GM10266 (cell line): ENCODE data around the gene REX1BD.
A peak's percentile ranks its signal among the peaks of the same experiment; 100 is the strongest.

ENCODE experiments used
- DNase-seq: peaks from one replicate; pipeline ENCODE4 v3.0.0; 2012; ENCODE audit errors: extremely low spot score
- TF ChIP-seq, protein P1 (sequence below): IDR thresholded peaks from 2 replicates; pipeline ENCODE4 v1.5.1; 2012; ENCODE audit warnings: mild to moderate bottlenecking, low read depth; ENCODE audit not compliant: control insufficient read depth, insufficient read depth; ENCODE audit errors: missing control alignments

Gene REX1BD

DNA sequence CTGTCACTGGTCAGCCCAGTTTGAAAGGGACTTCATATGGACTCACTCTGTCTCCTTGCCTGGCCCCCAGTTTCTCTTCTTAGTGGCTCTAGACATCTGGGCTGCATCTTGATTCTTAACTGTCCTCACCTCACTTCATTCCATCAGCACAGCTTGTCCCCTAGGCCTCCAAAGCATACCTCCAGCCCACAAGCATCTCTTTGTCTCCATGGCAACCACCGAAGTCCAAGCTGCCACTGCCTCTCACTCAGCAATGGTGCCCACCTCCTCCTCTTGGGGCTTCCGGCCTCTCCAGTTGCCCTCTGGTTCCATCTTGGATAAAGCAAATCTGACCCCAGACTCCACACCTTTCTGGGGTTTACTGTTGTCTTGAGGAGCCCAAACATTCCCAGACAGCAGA, 38.3 kb downstream of the REX1BD start:
- TF ChIP-seq, protein P1, sequence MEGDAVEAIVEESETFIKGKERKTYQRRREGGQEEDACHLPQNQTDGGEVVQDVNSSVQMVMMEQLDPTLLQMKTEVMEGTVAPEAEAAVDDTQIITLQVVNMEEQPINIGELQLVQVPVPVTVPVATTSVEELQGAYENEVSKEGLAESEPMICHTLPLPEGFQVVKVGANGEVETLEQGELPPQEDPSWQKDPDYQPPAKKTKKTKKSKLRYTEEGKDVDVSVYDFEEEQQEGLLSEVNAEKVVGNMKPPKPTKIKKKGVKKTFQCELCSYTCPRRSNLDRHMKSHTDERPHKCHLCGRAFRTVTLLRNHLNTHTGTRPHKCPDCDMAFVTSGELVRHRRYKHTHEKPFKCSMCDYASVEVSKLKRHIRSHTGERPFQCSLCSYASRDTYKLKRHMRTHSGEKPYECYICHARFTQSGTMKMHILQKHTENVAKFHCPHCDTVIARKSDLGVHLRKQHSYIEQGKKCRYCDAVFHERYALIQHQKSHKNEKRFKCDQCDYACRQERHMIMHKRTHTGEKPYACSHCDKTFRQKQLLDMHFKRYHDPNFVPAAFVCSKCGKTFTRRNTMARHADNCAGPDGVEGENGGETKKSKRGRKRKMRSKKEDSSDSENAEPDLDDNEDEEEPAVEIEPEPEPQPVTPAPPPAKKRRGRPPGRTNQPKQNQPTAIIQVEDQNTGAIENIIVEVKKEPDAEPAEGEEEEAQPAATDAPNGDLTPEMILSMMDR, result no peak
- DNase-seq, result no peak

DNA sequence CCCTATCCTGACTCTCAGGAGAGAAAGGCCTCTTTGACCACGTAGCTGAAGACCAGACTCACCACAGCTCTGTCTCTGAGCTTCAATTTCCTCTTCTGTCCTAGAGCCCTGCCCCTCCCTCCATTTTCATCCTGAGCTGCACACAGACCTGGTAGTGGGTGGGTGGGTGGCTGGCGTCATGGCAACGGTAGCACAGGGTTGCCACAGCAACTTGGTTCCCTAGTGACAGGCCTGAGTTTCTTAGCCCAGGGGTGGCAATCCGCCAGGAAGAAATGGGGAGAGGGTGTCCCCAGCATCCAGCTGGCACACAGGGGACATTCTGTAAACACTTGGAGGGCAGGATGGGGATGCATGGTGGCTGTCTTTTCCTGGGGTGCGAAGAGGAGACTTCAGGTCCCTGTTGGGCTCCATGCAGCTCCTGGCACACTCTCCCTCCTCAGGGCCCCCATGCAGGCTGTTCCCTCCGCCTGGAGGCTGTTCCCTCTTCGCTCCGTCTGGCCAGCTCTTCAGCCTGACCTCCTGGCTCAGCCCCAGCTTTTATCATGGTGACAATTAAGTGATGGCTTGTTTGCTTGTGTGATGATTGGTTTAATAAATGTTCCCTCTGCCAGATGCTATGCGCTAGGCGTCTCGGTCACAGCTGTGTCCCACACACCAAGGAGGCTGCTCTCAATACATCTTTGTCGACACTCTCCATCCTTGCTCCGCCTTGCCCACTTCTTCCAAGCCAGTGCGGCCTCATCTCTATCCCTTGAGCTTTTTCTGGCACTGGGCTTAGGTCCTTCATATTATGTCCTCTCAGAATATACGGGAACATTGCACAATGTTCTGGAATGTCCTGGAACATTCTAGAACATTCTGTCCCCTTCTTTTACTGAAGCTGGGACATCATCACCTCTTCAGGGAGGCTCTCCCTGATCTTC, 40.8 kb downstream of the REX1BD start:
- no peak for DNase-seq
- TF ChIP-seq, protein P1, result no peak

DNA sequence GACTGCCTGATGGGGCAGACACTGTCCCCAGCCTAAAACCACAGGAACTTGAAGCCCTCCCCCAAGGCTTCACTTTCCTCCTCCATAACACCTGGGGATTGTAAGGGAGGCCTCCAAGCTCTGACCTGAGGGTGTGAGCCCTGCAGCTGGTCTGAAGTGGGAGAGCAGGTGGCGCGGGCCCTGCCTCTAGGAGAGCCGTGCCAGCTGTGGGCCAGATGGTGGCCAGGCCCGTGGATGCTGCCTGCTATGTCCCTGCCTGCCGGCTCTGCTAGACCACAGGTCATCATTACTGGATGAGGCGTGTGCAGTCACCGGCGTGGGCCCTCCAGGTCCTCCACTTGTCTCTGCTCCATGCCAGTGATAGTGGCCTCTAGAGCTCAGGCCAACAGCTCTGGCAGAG, 44.7 kb downstream of the REX1BD start:
- DNase-seq, result no peak
- TF ChIP-seq, protein P1, result no peak

DNA sequence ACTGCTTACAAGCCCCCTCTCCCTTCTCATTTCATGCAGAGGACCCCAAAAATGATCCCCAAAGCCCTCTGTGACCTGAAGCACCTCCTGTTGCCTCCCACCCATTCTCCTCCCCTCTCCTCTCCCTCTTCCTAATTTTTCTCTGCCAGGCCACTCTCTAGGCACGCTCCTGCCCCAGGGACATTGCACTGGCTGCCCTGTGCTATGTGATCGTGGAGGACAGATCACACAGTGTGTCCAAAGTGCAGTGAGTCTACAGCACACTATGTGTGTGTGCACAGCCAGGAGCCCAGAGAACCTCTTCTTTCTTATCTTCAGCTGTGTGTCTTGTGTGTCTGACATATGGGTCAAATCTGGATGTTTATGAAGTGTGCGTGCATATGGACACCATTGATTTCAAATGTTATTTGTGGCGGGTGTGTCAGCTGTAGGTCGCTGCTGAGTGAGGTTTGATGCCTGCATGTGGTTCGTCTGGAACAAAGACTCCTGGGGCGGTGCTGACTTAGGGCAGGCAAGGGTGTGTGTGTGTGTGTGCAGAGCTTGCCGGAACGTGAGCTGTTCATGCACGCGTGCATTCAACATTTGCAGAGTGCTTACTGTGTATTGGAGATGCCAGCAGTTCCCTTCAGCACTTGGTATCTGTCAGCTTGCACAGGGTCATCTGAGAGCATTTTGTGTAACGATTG, 46.2 kb downstream of the REX1BD start:
- no peak for DNase-seq

DNA sequence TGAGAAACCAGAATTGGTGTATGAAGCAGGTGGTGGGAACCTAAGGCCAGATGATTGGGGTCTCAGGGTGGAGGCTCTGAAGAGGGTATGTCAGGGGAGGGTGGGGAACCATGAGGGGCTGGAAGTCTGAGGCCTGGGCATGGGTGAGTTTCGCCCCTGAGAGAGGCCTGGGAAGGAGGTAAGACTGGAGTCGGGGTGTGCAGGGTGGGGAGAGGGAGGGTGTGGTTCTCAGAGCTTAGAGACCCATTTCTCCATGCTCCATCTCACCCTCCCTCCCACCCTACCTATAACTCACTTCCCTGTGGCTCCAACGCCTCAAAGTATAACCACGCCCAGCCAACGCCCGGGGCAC, 47.2 kb downstream of the REX1BD start:
- no peak for DNase-seq
- TF ChIP-seq, protein P1, result no peak

More for the DNA sequence above, 46.2 kb downstream of the REX1BD start:
- TF ChIP-seq, protein P1, result no peak

DNA sequence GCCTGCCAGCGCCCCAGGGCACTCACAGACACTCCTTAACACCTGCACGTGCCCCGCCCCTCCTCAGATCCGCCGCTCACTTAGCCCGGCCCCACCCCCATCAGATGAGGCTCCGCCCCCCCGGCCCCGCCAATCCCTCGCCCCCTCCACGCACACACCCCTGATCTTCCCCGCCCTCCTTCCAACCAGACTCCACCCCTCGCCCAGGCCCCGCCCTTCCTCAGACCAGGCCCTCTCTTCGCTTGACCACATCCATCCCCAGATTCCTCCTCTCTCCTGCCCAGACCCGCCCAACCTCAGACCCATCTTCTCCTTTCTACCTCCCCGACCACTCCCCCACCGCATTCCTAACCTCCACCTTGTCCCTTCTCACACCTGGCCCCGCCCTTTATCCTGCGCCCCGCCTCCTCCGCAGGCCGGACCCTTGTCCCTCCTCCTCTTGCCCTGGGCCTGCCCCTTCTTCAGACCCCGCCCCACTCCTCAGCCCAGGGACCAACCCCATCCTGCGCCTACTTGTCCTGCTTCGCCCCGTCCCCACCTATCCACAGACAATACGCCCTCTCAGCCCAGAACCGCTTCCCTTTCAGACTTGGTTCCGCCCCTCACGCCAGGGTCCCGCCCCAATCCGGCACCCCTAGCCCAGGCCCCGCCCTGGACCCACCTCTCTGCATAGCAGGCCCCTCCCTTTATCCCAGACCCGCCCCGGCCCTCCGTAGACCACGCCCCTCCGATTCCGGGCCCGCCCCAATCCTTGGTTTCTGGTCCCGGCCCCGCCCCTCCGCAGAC, 47.8 kb downstream of the REX1BD start:
- DNase-seq, result peak; percentile 99
- TF ChIP-seq, protein P1, result no peak
